IMR-90 (cell line): ENCODE data around the gene RSU1.

Experiments used
- MAFK ChIP-seq: IDR thresholded peaks from 2 replicates; pipeline ENCODE4 v1.6.1; 2012; ENCODE audit warnings: low read depth, low read length, improper control_type of control experiment
- MAZ ChIP-seq: IDR thresholded peaks from 2 replicates; pipeline ENCODE4 v1.6.1; 2012; ENCODE audit warnings: low read depth, mild to moderate bottlenecking, low read length, improper control_type of control experiment, moderate library complexity, borderline replicate concordance
- NFE2L2 ChIP-seq: fragments of 150-350 bp; IDR thresholded peaks from 2 replicates; pipeline ENCODE4 v1.6.1; 2016; ENCODE audit warnings: low read depth, mild to moderate bottlenecking, low read length
- RAD21 ChIP-seq: IDR thresholded peaks from 2 replicates; pipeline ENCODE4 v1.6.1; 2012; ENCODE audit warnings: low read length, improper control_type of control experiment
- RCOR1 ChIP-seq: IDR thresholded peaks from 2 replicates; pipeline ENCODE4 v1.6.1; 2012; ENCODE audit warnings: mild to moderate bottlenecking, low read length, improper control_type of control experiment; ENCODE audit not compliant: insufficient replicate concordance
- RFX5 ChIP-seq: IDR thresholded peaks from 2 replicates; pipeline ENCODE4 v1.8.0; 2012; ENCODE audit warnings: low read depth, mild to moderate bottlenecking, low read length, moderate library complexity
- SMC3 ChIP-seq: fragments of 150-350 bp; IDR thresholded peaks from 2 replicates; pipeline ENCODE4 v1.6.1; 2016; ENCODE audit warnings: low read depth, mild to moderate bottlenecking, antibody characterized with exemption, low read length, moderate library complexity
- USF2 ChIP-seq: fragments of 150-350 bp; IDR thresholded peaks from 2 replicates; pipeline ENCODE4 v1.6.1; 2017; ENCODE audit warnings: mild to moderate bottlenecking, antibody characterized with exemption, low read length, low read depth
- TF ChIP-seq, protein P1 (sequence below): conservative IDR thresholded peaks from 2 replicates; pipeline ENCODE4 v1.5.1; 2012; ENCODE audit warnings: mild to moderate bottlenecking, low read depth, low read length, improper control_type of control experiment
- TF ChIP-seq, protein P2 (sequence below): fragments of 150-350 bp; IDR thresholded peaks from 2 replicates; pipeline ENCODE4 v1.6.1; 2016; ENCODE audit warnings: low read depth, mild to moderate bottlenecking, low read length, moderate library complexity, borderline replicate concordance

GRCh38 chr10:16848562-16849154 lies 31.4 kb upstream of the RSU1 start:
- TF ChIP-seq, protein P1, sequence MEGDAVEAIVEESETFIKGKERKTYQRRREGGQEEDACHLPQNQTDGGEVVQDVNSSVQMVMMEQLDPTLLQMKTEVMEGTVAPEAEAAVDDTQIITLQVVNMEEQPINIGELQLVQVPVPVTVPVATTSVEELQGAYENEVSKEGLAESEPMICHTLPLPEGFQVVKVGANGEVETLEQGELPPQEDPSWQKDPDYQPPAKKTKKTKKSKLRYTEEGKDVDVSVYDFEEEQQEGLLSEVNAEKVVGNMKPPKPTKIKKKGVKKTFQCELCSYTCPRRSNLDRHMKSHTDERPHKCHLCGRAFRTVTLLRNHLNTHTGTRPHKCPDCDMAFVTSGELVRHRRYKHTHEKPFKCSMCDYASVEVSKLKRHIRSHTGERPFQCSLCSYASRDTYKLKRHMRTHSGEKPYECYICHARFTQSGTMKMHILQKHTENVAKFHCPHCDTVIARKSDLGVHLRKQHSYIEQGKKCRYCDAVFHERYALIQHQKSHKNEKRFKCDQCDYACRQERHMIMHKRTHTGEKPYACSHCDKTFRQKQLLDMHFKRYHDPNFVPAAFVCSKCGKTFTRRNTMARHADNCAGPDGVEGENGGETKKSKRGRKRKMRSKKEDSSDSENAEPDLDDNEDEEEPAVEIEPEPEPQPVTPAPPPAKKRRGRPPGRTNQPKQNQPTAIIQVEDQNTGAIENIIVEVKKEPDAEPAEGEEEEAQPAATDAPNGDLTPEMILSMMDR: no peak
- no peak for TF ChIP-seq RAD21
- TF ChIP-seq MAFK: no peak
- TF ChIP-seq RCOR1: no peak
- TF ChIP-seq, protein P2, sequence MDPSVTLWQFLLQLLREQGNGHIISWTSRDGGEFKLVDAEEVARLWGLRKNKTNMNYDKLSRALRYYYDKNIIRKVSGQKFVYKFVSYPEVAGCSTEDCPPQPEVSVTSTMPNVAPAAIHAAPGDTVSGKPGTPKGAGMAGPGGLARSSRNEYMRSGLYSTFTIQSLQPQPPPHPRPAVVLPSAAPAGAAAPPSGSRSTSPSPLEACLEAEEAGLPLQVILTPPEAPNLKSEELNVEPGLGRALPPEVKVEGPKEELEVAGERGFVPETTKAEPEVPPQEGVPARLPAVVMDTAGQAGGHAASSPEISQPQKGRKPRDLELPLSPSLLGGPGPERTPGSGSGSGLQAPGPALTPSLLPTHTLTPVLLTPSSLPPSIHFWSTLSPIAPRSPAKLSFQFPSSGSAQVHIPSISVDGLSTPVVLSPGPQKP: no peak
- TF ChIP-seq SMC3: no peak
- TF ChIP-seq MAZ: no peak
- no peak for TF ChIP-seq NFE2L2
- no peak for TF ChIP-seq USF2
- no peak for TF ChIP-seq RFX5
